Neutrophil (primary cell): ENCODE results near the gene SPP1.

ENCODE experiments used
- H3K27ac ChIP-seq: fragments of 200-600 bp; sonication (generic); 2 replicates; pipeline ENCODE4 v1.5.1; 2016; ENCODE audit warnings: mild to moderate bottlenecking, moderate library complexity
- H3K27me3 ChIP-seq: fragments of 200-600 bp; sonication (generic); 2 replicates; pipeline ENCODE4 v1.6.0; 2016; ENCODE audit warnings: mild to moderate bottlenecking
- H3K36me3 ChIP-seq: fragments of 200-600 bp; sonication (generic); 2 replicates; pipeline ENCODE4 v1.5.1; 2017
- H3K4me1 ChIP-seq, 2 experiments: fragments of 200-600 bp in 1 of 2; sonication (generic) in 1 of 2; 1 replicate in 1 of 2; 2 replicates in 1 of 2; pipeline versions ENCODE4 v1.5.1 to v1.6.1; 2013 to 2016; ENCODE audit warnings: low read depth in 1 of 2, low read length in 1 of 2, mild to moderate bottlenecking in 1 of 2, moderate library complexity in 1 of 2; ENCODE audit not compliant: control insufficient read depth in 1 of 2, insufficient read depth in 1 of 2
- H3K4me3 ChIP-seq, 2 experiments: fragments of 200-600 bp in 1 of 2; sonication (generic) in 1 of 2; 1 replicate in 1 of 2; 2 replicates in 1 of 2; pipeline ENCODE4 v1.5.1; 2013 to 2016; ENCODE audit warnings: low read depth in 1 of 2, low read length in 1 of 2, mild to moderate bottlenecking in 1 of 2, moderate library complexity in 1 of 2
- H3K9me3 ChIP-seq: fragments of 200-600 bp; sonication (generic); 2 replicates; pipeline ENCODE4 v1.5.1; 2016
- TF ChIP-seq, protein P1 (sequence below): fragments of 200-600 bp; sonication (generic); IDR thresholded peaks from 2 replicates; pipeline ENCODE4 v1.5.1; 2016; ENCODE audit warnings: antibody characterized with exemption

SPP1 gene

DNA sequence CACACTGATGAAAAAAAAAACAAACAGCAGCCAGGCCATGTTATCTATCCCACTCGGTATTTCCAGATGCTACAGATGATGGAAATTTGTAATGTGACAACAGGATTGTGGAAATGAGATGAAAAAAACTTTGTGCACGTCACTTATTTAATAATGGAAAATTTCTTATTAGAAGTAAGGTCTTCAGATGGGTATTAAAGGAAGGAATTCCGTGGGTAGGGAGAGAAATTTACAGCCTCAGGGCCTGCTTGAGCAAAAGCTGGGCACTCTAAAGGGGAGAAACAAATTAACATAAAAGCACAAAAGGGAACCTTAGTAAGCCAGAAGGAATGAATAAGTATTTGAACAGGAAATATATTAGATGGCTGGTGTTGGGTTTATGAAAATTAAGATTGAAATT lies 27.7 kb downstream of the SPP1 start:
- no peak overlapping the region for H3K27ac ChIP-seq
- no peaks in the 10 kb centered on the region for H3K9me3 ChIP-seq
- no peaks in the 10 kb centered on the region for H3K36me3 ChIP-seq
- H3K4me1 ChIP-seq, result peaks cover 2 to 8% of the 10 kb centered on the region in 2 experiments
- TF ChIP-seq, protein P1, sequence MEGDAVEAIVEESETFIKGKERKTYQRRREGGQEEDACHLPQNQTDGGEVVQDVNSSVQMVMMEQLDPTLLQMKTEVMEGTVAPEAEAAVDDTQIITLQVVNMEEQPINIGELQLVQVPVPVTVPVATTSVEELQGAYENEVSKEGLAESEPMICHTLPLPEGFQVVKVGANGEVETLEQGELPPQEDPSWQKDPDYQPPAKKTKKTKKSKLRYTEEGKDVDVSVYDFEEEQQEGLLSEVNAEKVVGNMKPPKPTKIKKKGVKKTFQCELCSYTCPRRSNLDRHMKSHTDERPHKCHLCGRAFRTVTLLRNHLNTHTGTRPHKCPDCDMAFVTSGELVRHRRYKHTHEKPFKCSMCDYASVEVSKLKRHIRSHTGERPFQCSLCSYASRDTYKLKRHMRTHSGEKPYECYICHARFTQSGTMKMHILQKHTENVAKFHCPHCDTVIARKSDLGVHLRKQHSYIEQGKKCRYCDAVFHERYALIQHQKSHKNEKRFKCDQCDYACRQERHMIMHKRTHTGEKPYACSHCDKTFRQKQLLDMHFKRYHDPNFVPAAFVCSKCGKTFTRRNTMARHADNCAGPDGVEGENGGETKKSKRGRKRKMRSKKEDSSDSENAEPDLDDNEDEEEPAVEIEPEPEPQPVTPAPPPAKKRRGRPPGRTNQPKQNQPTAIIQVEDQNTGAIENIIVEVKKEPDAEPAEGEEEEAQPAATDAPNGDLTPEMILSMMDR, result no peak
- no peak overlapping the region for H3K4me3 ChIP-seq
- H3K27me3 ChIP-seq, result peaks cover 14% of the 10 kb centered on the region

DNA sequence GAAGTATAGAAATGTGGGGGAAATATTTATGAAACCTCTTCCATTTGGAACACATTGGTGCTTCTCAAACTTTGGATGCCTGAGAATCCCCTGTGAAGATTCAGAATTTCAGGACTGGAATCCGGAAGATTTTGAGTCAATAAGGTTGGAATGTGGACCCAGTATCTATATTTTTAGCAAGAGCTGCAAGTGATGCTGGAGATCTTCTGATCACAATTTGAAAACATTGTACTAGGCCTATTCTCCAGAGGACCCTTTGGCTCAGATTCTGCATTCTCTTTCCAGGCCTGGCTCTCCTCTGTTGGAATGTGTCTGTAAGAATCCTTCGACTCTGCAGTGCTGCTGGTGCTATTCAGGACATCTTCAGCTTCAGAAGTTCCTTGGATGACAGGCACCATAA lies 29.6 kb downstream of the SPP1 start:
- H3K4me1 ChIP-seq, result peaks cover 13 to 18% of the 10 kb centered on the region in 2 experiments
- H3K36me3 ChIP-seq, result no peaks in the 10 kb centered on the region
- H3K27ac ChIP-seq, result no peak overlapping the region
- H3K9me3 ChIP-seq, result no peaks in the 10 kb centered on the region
- H3K27me3 ChIP-seq, result peaks cover 18% of the 10 kb centered on the region
- TF ChIP-seq, protein P1, result no peak
- H3K4me3 ChIP-seq, result no peak overlapping the region

DNA sequence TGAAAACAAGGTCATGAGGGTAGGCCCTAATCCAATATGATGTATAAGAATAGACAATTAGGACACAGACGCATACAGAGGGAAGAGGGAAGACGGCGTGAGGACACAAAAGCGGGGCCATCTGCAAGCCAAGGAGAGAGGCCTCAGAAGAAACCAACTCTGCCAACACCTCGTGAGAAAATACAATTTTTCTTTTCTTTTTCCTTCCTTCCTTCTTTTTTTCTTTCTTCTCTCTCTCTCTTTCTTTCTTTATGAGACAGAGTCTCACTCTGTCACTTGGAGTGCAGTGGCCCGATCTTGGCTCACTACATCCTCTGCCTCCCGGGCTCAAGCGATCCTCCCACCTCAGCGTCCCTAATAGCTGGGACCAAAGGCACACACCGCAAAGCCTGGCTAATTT lies 30.4 kb downstream of the SPP1 start:
- TF ChIP-seq, protein P1, result no peak
- no peak overlapping the region for H3K4me3 ChIP-seq

DNA sequence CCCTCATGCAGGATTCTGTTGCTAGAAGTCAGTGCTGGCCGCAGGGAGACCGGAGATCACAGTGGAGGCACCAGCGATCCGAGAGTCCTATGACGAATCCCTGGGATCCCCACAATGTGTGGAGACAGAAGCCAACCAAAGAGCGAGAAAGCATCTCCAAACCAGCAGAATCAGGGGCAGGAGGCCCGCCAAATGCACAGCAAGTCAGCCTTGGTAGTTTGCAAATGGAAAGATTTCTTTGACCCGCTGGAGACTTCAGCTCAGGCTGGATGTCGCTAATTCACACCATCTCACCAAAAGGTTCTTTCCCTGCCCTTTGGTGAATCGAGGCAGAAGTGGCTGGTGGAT lies 31.4 kb downstream of the SPP1 start:
- Histone ChIP-seq H3K27ac (no peak overlapping the region), H3K4me3 (peak overlapping the region; percentile 69 to 77), H3K9me3 (no peaks in the 10 kb centered on the region), H3K4me1 (peaks cover 29 to 35% of the 10 kb centered on the region in 2 experiments), H3K36me3 (no peaks in the 10 kb centered on the region), H3K27me3 (peaks cover 18% of the 10 kb centered on the region)
- TF ChIP-seq, protein P1, result no peak

More for the DNA sequence above, 30.4 kb downstream of the SPP1 start:
- Histone ChIP-seq H3K9me3 (no peaks in the 10 kb centered on the region), H3K27ac (no peak overlapping the region), H3K27me3 (peaks cover 18% of the 10 kb centered on the region), H3K36me3 (no peaks in the 10 kb centered on the region), H3K4me1 (peaks cover 22 to 25% of the 10 kb centered on the region in 2 experiments)

DNA sequence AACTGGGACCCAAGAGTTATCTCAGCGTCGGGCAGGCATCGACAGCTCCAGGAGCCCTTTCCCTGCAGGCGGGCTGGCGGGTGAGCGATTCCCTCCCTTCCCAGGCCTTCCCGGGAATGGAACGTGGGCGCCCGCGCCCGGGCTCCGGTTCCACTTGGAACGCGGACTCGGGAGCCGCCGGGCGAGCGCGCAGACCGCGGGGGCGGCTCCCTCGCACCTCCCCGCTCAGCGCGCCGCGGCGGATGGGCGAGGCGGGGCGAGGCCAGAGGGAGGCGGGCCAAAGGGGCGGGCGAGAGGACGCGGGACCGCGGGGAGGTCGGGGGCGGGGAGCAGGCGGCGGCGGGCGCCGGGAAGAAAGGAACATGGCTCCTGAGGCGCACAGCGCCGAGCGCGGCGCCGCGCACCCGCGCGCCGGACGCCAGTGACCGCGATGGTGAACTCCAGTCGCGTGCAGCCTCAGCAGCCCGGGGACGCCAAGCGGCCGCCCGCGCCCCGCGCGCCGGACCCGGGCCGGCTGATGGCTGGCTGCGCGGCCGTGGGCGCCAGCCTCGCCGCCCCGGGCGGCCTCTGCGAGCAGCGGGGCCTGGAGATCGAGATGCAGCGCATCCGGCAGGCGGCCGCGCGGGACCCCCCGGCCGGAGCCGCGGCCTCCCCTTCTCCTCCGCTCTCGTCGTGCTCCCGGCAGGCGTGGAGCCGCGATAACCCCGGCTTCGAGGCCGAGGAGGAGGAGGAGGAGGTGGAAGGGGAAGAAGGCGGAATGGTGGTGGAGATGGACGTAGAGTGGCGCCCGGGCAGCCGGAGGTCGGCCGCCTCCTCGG lies 32.0 kb downstream of the SPP1 start, which contains the start of gene PKD2:
TSS of gene PKD2 (plus strand) at position 332 of the 818 bp plus-strand sequence. CDS start at position 431, 99 bp downstream.
- peak within 1 kb of the TSS; percentile 69 to 77 for H3K4me3 ChIP-seq
- peaks cover 35 to 41% of the 10 kb centered on the region in 2 experiments for H3K4me1 ChIP-seq
- peak within 1 kb of the TSS; percentile 64 for H3K27ac ChIP-seq
- no peaks in the 10 kb centered on the region for H3K36me3 ChIP-seq
- H3K9me3 ChIP-seq, result no peaks in the 10 kb centered on the region
- H3K27me3 ChIP-seq, result peaks cover 18% of the 10 kb centered on the region
- TF ChIP-seq, protein P1, result no peak
